Prostate gland (tissue), 2 donors: Measurements from ENCODE around the gene FAM83C.

Source experiments
- POLR2AphosphoS5 ChIP-seq: sonication (generic); formaldehyde crosslinking; IDR thresholded peaks from one replicate; pipeline ENCODE4 v1.6.1; 2017; ENCODE audit warnings: antibody characterized with exemption
- TF ChIP-seq, protein P1 (sequence below), 4 experiments: fragments of 200-600 bp in 2 of 4; fragments of 450-650 bp in 2 of 4; sonication (generic) in 2 of 4; IDR thresholded peaks; 1 replicate in 3 of 4; 2 replicates in 1 of 4; pipeline ENCODE4 v1.5.1; 2016 to 2019; ENCODE audit warnings: antibody characterized with exemption in 4 of 4, mild to moderate bottlenecking in 2 of 4, moderate library complexity in 2 of 4

DNA sequence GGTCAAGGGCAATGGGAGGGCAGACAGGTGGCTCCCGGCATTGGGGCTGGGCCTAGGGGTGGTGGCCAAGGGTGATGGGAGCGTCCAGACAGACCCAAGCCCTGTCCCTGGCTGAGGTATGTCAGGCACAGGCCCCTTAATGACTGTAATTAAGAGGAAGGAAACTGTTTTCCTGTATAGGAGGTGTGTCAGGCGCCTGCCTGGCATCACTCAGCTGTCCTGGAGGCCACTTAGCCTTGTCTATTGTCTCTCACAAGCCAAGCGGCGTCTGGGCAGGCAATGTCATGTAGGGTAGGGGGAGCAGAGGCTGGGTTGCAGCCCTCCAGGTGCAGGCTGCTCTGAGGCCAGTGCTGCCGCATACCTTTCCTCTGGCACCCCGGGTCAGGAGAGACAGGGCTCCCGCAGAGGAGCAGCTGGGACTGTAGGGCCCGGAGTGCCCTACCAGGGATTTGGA, 3.9 kb upstream of the FAM83C start:
- no peak for TF ChIP-seq POLR2AphosphoS5
- TF ChIP-seq, protein P1, sequence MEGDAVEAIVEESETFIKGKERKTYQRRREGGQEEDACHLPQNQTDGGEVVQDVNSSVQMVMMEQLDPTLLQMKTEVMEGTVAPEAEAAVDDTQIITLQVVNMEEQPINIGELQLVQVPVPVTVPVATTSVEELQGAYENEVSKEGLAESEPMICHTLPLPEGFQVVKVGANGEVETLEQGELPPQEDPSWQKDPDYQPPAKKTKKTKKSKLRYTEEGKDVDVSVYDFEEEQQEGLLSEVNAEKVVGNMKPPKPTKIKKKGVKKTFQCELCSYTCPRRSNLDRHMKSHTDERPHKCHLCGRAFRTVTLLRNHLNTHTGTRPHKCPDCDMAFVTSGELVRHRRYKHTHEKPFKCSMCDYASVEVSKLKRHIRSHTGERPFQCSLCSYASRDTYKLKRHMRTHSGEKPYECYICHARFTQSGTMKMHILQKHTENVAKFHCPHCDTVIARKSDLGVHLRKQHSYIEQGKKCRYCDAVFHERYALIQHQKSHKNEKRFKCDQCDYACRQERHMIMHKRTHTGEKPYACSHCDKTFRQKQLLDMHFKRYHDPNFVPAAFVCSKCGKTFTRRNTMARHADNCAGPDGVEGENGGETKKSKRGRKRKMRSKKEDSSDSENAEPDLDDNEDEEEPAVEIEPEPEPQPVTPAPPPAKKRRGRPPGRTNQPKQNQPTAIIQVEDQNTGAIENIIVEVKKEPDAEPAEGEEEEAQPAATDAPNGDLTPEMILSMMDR (IDR thresholded peaks at IDR 0.05), result no peak
